HFFc6 (cell line): ENCODE measurements around the gene CKAP4. TPM values are rescaled to one million over a fixed set of nuclear protein-coding genes. Genes with fewer than 3 reads are reported as not detected.
"Not testable (repeated sequence)": the region's sequence is repeated elsewhere in the genome, so short reads cannot be mapped to it uniquely, and the experiment has no call there.

Source experiments
- DNase-seq: peaks from one replicate; pipeline ENCODE4 v3.0.0-alpha.2; 2018
- H3K27ac Mint-ChIP-seq: 2 replicates; pipeline ENCODE4 v1.8.0; 2020; ENCODE audit warnings: mild to moderate bottlenecking, mixed read lengths
- H3K27me3 Mint-ChIP-seq: 2 replicates; pipeline ENCODE4 v1.8.0; 2021; ENCODE audit warnings: mild to moderate bottlenecking, moderate library complexity, mixed read lengths; ENCODE audit not compliant: insufficient read depth
- H3K36me3 Mint-ChIP-seq: 2 replicates; pipeline ENCODE4 v1.8.0; 2021; ENCODE audit warnings: low read depth, mixed read lengths
- H3K4me1 Mint-ChIP-seq: 2 replicates; pipeline ENCODE4 v1.8.0; 2020; ENCODE audit warnings: low read depth, mixed read lengths
- H3K4me3 Mint-ChIP-seq: 2 replicates; pipeline ENCODE4 v1.8.0; 2020; ENCODE audit warnings: mild to moderate bottlenecking, moderate library complexity, mixed read lengths
- H3K9me3 Mint-ChIP-seq: 2 replicates; pipeline ENCODE4 v1.8.0; 2020; ENCODE audit warnings: mild to moderate bottlenecking, mixed read lengths
- CTCF ChIP-seq: fragments of 200-600 bp; sonication (generic); IDR thresholded peaks from 2 replicates; pipeline ENCODE4 v1.5.0; 2021; ENCODE audit warnings: antibody characterized with exemption, mild to moderate bottlenecking
- total RNA-seq, 6 experiments: library from RNA; stranded (reverse); fragmentation: NEBNext Ultra II Directional; extraction: Animal tissue kit (Norgen Biotek cat#: 25700); gene quantifications; 2 replicates in 1 of 6; 3 replicates in 5 of 6; pipeline ENCODE4 v1.2.3, GENCODE V29; 2021

Gene CKAP4
- total RNA-seq, 6 experiments from 2014 or later = 521 to 616 (median 544) TPM

GRCh38 chr12:106290666-106291065, 42.8 kb upstream of the CKAP4 start:
- H3K36me3 Mint-ChIP-seq = no peaks in the 10 kb centered on the region
- DNase-seq = no peak

DNA sequence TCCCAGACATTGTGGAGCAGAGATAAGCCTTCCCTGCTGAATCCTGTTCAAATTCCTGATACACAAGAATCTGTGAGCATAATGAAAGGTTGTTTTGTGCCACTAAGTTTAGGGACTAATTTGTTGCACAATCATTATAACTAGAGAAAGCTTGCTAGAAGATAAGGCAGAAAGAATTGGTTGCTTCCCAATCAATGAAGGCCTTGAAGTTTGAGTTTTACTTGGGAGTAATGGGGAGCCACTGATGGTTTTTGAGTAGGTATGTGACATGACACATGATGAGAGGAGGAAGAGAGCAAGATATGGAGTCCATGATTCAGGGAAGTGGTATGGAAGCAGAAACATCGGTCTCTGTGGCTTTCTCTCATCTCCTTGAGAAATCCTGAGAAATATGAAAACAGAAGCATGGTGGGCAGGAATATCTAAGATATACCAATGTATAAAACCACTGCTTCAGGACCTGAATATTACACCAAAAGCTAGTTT, 41.4 kb upstream of the CKAP4 start:
- H3K4me3 Mint-ChIP-seq = no peak overlapping the region
- peaks cover 3% of the 10 kb centered on the region for H3K27me3 Mint-ChIP-seq
- H3K4me1 Mint-ChIP-seq = peaks cover 35% of the 10 kb centered on the region
- no peaks in the 10 kb centered on the region for H3K9me3 Mint-ChIP-seq
- H3K36me3 Mint-ChIP-seq = no peaks in the 10 kb centered on the region
- no peak for DNase-seq
- TF ChIP-seq CTCF = no peak
- peak overlapping the region; percentile 89 for H3K27ac Mint-ChIP-seq

More at GRCh38 chr12:106290666-106291065, 42.8 kb upstream of the CKAP4 start:
- H3K4me1 Mint-ChIP-seq = peaks cover 38% of the 10 kb centered on the region
- H3K27me3 Mint-ChIP-seq = no peaks in the 10 kb centered on the region; the same call in 1 of the 2 replicates
- no peak overlapping the region for H3K4me3 Mint-ChIP-seq
- TF ChIP-seq CTCF = no peak
- no peaks in the 10 kb centered on the region for H3K9me3 Mint-ChIP-seq
- no peak overlapping the region for H3K27ac Mint-ChIP-seq

DNA sequence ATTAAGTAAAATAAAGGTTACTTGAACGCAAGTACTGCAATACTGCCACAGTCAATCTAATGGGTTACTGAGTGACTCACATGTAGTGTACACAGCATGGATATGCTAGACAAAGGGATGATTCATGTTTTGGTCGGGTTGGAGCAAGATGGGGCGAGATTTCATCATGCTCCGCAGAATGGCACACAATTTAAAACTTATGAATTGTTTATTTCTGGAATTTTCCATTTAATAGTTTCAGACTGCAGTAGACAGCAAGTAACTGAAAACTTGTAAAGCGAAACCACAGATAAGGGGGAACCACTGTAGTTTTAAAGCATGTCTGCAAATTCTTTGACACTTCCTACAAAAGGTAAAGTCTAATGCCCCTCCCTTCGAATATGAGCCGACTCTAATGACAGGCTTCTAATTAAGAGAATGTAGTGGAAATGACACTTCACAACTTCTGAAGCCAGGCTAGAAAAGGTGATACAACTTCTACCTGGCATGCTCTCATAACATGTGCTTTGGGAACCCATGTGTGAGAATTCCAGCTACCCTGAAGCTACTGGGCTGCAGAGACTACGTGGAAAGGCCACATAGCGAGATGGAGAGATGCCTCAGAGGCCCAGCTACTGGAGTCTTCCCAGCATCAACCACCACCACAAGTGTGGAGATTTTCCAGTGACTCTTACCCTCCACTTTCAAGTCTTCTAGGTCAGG, 40.8 kb upstream of the CKAP4 start:
- Mint-ChIP-seq H3K27ac (peak overlapping the region; percentile 89), H3K9me3 (no peaks in the 10 kb centered on the region), H3K4me3 (no peak overlapping the region), H3K27me3 (peaks cover 3% of the 10 kb centered on the region), H3K36me3 (no peaks in the 10 kb centered on the region), H3K4me1 (peaks cover 35% of the 10 kb centered on the region)
- no peak for TF ChIP-seq CTCF
- DNase-seq = peak; percentile 91

DNA sequence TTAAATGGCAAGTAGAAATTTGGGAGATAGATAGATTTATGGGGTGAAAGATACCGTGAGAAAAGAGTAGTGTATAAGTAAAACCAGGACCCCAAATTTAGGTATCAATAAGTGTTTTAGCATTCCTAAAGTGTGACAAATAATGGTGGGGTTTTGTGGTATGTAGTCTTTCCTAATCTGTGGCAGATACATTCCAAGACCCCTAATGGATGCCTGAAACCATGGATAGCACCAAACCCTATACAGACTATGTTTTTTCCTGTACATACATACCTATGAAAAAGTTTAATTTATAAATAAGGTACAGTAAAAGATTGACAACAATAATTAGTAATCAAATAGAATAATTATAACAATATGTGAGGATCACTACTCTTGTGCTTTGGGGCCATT, 40.3 kb upstream of the CKAP4 start:
- peaks cover 3% of the 10 kb centered on the region for H3K27me3 Mint-ChIP-seq
- peak overlapping the region; percentile 89; the same call in 1 of the 2 replicates for H3K27ac Mint-ChIP-seq
- H3K4me1 Mint-ChIP-seq = peaks cover 35% of the 10 kb centered on the region
- H3K9me3 Mint-ChIP-seq = no peaks in the 10 kb centered on the region
- TF ChIP-seq CTCF = no peak
- DNase-seq = no peak
- H3K36me3 Mint-ChIP-seq = no peaks in the 10 kb centered on the region
- H3K4me3 Mint-ChIP-seq = no peak overlapping the region

- DNase-seq = no peak
- Mint-ChIP-seq H3K9me3 (peaks cover 2% of the 10 kb centered on the region), H3K4me1 (peaks cover 40% of the 10 kb centered on the region), H3K4me3 (no peak overlapping the region), H3K27me3 (peaks cover 3% of the 10 kb centered on the region), H3K36me3 (peaks cover 2% of the 10 kb centered on the region), H3K27ac (no peak overlapping the region)
- TF ChIP-seq CTCF = no peak
These were observed 39.5 kb upstream of the CKAP4 start for GRCh38 chr12:106287364-106287763.

DNA sequence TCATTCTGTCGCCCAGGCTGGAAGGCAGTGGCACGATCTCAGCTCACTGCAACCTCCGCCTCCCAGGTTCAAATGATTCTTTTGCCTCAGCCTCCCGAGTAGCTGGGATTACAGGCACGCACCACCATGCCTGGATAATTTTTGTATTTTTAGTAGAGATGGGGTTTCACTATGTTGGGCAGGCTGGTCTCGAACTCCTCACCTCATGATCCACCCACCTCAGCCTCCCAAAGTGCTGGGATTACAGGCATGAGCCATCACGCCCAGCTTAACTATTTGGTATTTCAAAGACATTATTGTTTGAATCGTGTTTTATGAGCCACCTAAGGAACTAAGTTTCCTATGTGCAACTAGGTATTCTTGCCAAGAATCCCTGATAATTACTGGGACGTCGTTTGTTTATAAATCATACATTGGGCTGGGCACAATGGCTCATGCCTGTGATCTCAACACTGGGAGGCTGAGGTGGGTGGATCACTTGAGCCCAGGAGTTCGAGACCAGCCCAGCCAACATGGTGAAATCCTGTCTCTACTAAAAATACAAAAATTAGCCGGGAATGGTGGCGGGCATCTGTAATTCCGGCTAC, 38.8 kb upstream of the CKAP4 start:
- H3K27ac Mint-ChIP-seq, DNase-seq, H3K36me3 Mint-ChIP-seq, H3K27me3 Mint-ChIP-seq, H3K9me3 Mint-ChIP-seq, H3K4me3 Mint-ChIP-seq: not testable (repeated sequence)
- H3K4me1 Mint-ChIP-seq = peaks cover 44% of the 10 kb centered on the region
